ENCODE measurements around the gene KRT6B.
"Not testable (repeated sequence)": the region's sequence is repeated elsewhere in the genome, so short reads cannot be mapped to it uniquely, and the experiment has no call there.

Gene KRT6B

GRCh38 chr12:52410589-52411248 lies 41.2 kb downstream of the KRT6B start:
- DNase-seq: not testable (repeated sequence)

DNA sequence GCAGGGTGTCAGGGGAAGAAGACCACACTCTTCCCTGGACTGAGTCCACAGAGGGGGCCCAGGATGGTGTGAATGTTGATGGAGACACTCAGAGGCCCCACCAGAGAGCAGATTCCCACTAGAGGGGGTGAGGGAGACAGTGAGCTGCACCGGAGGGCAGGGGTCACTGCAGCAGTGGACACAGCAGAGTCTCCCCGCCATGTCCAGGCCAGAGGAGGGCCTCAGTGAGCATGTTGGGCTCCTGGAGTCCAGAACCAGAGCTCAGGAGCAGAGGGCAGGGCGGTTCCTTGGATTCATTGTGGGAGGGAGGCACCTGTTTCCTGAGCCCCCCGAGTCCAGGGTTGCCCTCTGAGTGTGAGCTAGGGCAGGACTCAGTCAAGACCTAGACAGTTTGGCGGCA lies 44.0 kb downstream of the KRT6B start:
- no peak for DNase-seq

- no peak for DNase-seq
Observed at GRCh38 chr12:52405922-52406385, 46.0 kb downstream of the KRT6B start, which contains the start of gene KRT82. Gene KRT82, minus strand, starts transcription at chr12:52406335. Its CDS starts 58 bp downstream, at chr12:52406277.

DNA sequence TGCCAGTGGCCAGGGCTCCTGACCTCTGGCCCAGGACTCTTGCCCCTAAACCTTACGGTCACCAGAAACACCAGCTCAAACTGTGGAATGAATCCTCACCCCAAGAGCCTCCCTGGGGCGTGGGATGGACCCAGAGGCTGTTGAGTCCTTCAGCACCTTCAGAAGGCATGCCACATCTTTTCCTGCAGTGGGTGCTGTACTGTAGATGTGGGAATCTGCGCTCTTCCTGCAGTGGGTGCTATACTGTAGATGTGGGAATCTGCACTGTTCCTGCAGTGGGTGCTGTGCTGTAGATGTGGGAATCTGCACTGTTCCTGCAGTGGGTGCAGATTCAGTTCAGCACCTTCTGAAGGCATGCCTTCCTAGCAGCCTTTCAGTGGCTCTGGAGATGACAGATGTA lies 47.0 kb downstream of the KRT6B start:
- no peak for DNase-seq

GRCh38 chr12:52403561-52403960 lies 48.4 kb downstream of the KRT6B start:
- DNase-seq: no peak

- DNase-seq: no peak
Observed at GRCh38 chr12:52402873-52403540, 48.9 kb downstream of the KRT6B start.

GRCh38 chr12:52402377-52402776 lies 49.6 kb downstream of the KRT6B start:
- DNase-seq: no peak

- DNase-seq: no peak
Observed at GRCh38 chr12:52401926-52402325, 50.0 kb downstream of the KRT6B start.

- DNase-seq: no peak
Observed at GRCh38 chr12:52401526-52401925, 50.4 kb downstream of the KRT6B start.

DNA sequence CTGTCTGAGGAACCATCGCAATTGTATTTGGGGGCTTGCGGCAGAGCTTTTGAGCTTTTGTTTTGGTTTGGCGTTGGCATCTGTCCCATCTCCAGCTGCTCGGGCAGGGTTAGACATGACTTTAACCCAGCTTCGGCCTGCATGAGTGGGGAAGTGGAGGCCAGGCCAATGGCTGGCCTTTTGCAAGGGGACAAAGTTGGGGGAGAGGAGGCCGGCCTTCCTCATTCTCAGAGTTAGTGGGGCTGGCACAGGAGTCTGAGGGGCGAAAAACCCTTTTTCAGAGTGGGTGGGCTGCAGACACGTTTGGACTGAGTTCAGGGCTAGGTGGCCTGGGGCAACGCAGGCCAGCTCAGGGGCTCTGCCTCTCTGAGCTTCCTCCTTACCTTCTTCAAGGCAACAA lies 51.0 kb downstream of the KRT6B start:
- no peak for DNase-seq

DNA sequence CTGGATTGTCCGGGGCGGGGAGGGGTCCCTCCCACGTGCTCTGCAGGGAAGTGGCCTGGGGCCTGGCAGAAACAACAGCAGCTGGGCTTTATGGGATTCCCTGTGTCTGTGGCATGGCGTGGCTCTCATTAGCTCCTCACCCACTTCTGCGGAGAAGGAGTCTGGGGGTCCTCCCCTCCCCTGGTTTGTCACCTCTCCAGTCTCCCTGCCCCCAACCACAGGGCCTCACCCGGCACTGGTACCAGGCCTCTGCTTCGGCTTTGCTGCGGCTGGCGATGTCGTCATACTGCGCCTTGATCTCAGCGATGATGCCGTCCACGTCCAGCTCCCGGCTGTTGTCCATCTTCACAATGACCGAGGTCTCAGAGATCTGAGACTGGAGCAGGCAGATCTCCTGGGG lies 52.2 kb downstream of the KRT6B start:
- no peak for DNase-seq

- no peak for DNase-seq
Observed at GRCh38 chr12:52398176-52398575, 53.8 kb downstream of the KRT6B start.

GRCh38 chr12:52396656-52397055 lies 55.3 kb downstream of the KRT6B start:
- no peak for DNase-seq
